Measurements from ENCODE around the gene ACVR1. TPM values are rescaled to one million over a fixed set of nuclear protein-coding genes. Genes with fewer than 3 reads are reported as not detected.
A peak's percentile ranks its signal among the peaks of the same experiment; 100 is the strongest.

The ACVR1 gene
- total and polyA plus RNA-seq, 2 experiments from 2014 or later = 8.9 to 21.5 TPM

- H3K36me3 Mint-ChIP-seq (ENCODE audit: low read depth) = peaks cover 19% of the 10 kb centered on the region; the same call in 2 of the 3 replicates
- no peaks in the 10 kb centered on the region for H3F3A ChIP-seq (replicated peaks; ENCODE audit: low read depth)
- peak; percentile 64 for DNase-seq (ENCODE audit: low spot score)
Observed at GRCh38 chr2:157777427-157777826, 98.7 kb downstream of the ACVR1 start.

GRCh38 chr2:157771234-157771633, 104.9 kb downstream of the ACVR1 start:
- ATAC-seq (no peak), DNase-seq (ENCODE audit: low spot score) (no peak)
- Histone ChIP-seq H3K4me3 (no peak overlapping the region), H3K4me1 (ENCODE audit: insufficient read depth) (peaks cover 18% of the 10 kb centered on the region), H3K27me3 (ENCODE audit: insufficient read depth) (no peaks in the 10 kb centered on the region), H3K27ac (ENCODE audit: low read depth) (no peak overlapping the region), H3K79me2 (replicated peaks; ENCODE audit: insufficient read depth) (no peaks in the 10 kb centered on the region), H3K4me2 (no peak overlapping the region), H4K20me1 (replicated peaks; ENCODE audit: insufficient read depth) (no peaks in the 10 kb centered on the region), H3F3A (replicated peaks; ENCODE audit: low read depth) (no peaks in the 10 kb centered on the region), H2AFZ (no peak overlapping the region), H3K36me3 (ENCODE audit: insufficient read depth) (peaks cover 5% of the 10 kb centered on the region; the same call in 1 of the 2 replicates), H3K9me2 (ENCODE audit: insufficient read depth) (no peaks in the 10 kb centered on the region)
- Mint-ChIP-seq H3K36me3 (ENCODE audit: low read depth) (peaks cover 12% of the 10 kb centered on the region; the same call in 1 of the 3 replicates), H3K27me3 (ENCODE audit: insufficient read depth, low read depth, poor library complexity) (no peaks in the 10 kb centered on the region), H3K4me3 (no peak overlapping the region), H3K4me1 (peaks cover 20% of the 10 kb centered on the region), H3K9me3 (no peaks in the 10 kb centered on the region), H3K27ac (no peak overlapping the region)
- no peak for TF ChIP-seq ETS1 (IDR thresholded peaks at IDR 0.05)
- no peak for TF ChIP-seq ZNF114 (CRISPR knock-in tag; IDR thresholded peaks at IDR 0.05)
- no peak for TF ChIP-seq POLR2AphosphoS5 (IDR thresholded peaks at IDR 0.05; ENCODE audit: low read depth)
- no peak for TF ChIP-seq CTCF (conservative IDR thresholded peaks at IDR 0.05; ENCODE audit: low read depth in 2 of 2)
- TF ChIP-seq CREB1 (CRISPR knock-in tag; IDR thresholded peaks at IDR 0.05; ENCODE audit: low read depth) = no peak

More at GRCh38 chr2:157777427-157777826, 98.7 kb downstream of the ACVR1 start:
- no peaks in the 10 kb centered on the region for H3K27me3 ChIP-seq (ENCODE audit: insufficient read depth)
- peaks cover 8% of the 10 kb centered on the region for H3K4me1 ChIP-seq (ENCODE audit: insufficient read depth)
- H3K4me3 Mint-ChIP-seq = no peak overlapping the region
- peaks cover 2% of the 10 kb centered on the region for H3K27me3 Mint-ChIP-seq (ENCODE audit: insufficient read depth, low read depth, poor library complexity)
- no peak overlapping the region for H3K27ac ChIP-seq (ENCODE audit: low read depth)
- H3K4me1 Mint-ChIP-seq = peaks cover 20% of the 10 kb centered on the region
- ATAC-seq = no peak
- H3K4me3 ChIP-seq = no peak overlapping the region
- H3K9me2 ChIP-seq (ENCODE audit: insufficient read depth) = no peaks in the 10 kb centered on the region
- no peaks in the 10 kb centered on the region for H3K36me3 ChIP-seq (ENCODE audit: insufficient read depth)
- peak; percentile 73 to 84 for TF ChIP-seq CTCF (conservative IDR thresholded peaks at IDR 0.05; ENCODE audit: low read depth in 2 of 2)
- no peak for TF ChIP-seq ZNF331 (CRISPR knock-in tag; IDR thresholded peaks at IDR 0.05; ENCODE audit: low read depth)
- H3K9me3 Mint-ChIP-seq = no peaks in the 10 kb centered on the region
- no peak overlapping the region for H2AFZ ChIP-seq
- no peaks in the 10 kb centered on the region for H4K20me1 ChIP-seq (replicated peaks; ENCODE audit: insufficient read depth)
- H3K79me2 ChIP-seq (replicated peaks; ENCODE audit: insufficient read depth) = no peaks in the 10 kb centered on the region; the same call in 1 of the 2 replicates
- H3K4me2 ChIP-seq = no peak overlapping the region
- H3K27ac Mint-ChIP-seq = no peak overlapping the region

All from GM23338 (cell line).